DMS153 treated with DMSO at 0.1 percent for 48 hours (cell line): ENCODE results near the gene DHX34.

ENCODE experiments used
- DNase-seq: peaks from one replicate; lab custom pipeline; 2025; ENCODE audit not compliant: unreplicated experiment; lab: John Stamatoyannopoulos, UW

DHX34 gene

DNA sequence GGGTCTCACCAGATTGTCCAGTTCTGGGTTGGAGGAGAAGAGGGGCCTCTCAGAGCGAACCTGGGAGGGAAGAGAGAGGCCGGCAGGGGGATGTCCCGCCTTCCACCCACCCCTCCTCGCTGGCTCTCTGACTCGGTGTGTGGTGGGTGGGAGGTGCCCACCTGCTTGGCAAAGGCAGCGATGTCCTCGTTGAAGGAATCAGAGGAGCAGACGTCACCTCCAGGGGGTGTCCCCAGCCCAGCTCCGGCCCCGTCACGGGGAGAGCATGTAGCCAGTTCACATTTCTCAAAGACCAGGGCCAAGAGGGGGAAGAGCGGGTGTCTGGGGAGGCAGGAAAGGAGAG, 67.5 kb downstream of the DHX34 start:
- DNase-seq: no peak

GRCh38 chr19:47417107-47417745, 68.1 kb downstream of the DHX34 start:
- DNase-seq: no peak

DNA sequence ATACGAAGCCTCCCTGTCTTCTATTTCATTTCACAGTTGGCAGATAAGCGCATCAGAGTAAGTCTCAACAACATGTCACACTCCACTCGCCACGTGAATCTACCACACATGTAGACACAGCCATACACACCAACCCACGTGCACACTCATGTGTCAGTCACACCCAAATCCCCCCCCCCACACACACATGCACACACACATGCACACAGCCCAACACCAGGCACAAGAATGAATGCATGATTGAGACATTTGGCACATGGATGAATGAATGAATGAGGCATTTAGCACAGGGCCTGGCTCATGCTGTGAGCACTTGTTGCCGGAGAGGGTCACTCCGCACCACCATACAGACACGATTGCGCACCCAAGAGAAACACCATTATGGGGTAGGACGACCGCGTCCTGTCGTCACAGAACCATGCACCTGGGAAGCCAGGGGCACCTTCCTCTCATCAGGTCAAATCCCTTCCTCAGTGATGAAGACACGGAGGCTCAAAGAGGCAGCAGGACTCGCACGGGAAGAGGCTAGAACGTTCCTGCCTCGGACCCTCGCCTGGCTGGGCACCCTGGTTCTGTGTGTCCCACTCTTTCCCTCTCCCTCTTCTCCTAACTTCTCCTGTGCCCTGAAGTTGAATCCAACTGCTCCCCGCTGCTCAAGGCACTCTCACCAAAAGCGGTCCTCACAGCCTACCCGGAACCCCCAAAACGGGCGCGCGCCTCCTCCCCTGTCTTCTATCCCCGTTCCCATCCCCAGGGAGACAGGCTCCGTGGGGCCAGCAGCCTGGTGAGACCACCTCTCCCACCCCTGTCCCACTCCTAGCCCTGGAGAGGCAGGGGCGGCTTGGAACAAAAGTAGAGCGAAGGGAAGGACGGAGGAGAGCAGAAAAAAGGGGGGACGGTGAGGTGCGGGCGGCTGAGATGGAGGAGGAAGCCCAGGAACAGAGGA, 68.9 kb downstream of the DHX34 start:
- no peak for DNase-seq

DNA sequence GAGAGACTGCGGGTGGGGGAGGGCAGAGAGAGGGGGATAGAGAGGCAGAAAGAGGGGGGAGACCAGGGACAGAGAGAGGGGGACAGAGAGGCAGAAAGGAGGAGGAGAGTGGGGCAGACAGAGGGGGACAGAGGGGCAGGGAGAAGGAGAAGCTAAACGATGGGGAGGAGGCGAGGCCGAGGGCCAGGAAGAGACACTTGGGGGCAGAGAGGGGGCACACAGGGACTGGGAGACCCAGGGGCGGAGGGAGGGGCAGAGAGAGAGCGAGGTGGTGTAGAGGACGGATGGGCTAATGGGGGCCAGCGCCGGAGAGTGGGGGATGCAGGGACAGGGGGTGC, 69.5 kb downstream of the DHX34 start:
- no peak for DNase-seq

DNA sequence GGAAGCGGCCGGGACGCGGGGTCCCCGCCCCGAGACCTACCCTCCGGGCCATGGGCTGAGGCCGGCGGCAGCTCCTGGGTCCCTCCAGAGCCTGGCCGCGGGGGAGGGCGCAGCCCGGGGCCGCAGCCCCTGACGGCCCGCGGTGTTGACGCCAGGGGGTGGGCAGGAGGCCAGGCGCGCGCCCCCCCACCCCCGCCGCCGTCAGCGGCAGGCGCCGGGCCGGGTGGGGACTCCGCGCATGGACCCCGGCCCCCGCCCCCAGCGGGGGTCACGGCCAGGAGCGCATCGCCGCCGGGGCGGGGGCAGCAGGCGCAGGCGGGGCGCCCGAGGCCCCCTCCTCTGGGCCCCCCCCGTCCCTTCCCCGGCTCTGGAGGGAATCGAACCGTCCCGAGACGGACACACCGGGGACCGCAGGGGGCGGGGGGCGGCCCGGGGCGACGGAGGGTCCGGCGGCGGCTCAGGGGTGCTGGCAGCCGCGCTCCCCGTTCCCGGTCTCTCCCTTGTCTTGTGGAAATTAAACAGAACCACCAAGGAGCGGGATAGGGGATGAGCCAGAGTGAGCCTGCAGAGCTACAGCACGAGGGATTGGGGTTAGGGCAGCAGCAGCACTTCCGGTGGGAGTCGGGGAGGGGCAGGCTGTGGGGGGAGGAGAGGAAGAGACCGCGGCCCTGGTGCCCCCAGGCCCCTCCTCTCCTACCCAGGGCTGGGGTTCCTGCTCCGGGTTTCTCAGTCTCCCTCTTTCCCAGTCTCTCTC, 70.1 kb downstream of the DHX34 start, which contains the start of gene MEIS3:
Gene MEIS3, minus strand, starts transcription at position 498 of the 754 bp plus-strand sequence. Its CDS starts 446 bp downstream, at position 52.
- no peak for DNase-seq

DNA sequence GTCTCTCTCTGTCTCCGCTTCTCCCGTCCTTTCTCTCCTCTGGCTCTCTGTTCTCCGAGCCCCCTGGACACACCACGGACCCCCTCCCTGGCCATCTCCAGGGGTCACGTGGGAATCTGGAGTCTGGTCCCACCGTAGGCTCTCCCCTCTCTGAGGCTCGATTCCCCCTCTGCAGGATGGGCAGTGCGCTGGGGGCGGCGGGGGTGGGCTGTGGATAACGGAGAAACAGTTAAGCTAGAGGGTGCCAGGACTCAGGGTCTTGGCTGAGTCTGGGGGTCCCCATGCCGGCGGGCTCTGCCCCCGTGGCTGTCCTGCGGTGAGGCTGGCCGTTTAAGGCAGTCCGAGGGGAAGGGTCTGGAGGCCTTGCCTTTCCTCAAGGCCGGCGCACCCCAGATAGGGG, 70.7 kb downstream of the DHX34 start:
- DNase-seq: no peak

GRCh38 chr19:47421244-47421786, 72.2 kb downstream of the DHX34 start:
- DNase-seq: no peak

DNA sequence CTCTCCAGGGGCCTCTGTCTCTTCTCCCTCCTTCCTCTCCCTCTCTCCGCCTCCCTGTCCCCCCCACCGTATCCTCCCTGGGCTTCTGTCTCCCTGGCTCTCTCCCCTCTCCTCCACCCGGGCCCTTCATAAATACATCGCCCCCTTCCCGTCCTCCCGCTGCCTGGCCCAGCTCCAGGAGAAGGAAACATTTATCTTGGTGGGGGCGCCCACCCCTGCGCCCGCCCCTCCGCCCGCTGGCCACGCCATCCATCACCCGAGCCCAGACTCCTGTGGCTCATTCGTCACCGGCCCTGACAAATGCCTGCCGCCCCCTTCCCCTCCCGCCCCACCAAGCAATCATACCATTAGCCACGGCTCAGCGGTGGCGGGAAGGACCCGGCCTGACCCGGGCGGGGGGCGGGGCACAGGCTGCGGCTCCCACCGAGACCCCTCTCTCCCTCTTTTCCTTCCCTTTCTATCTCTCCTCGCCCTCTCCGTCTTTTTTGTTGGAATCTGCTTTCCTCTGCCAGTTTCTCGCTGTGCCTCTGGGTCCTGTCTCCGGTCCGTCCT, 72.8 kb downstream of the DHX34 start:
- no peak for DNase-seq

DNA sequence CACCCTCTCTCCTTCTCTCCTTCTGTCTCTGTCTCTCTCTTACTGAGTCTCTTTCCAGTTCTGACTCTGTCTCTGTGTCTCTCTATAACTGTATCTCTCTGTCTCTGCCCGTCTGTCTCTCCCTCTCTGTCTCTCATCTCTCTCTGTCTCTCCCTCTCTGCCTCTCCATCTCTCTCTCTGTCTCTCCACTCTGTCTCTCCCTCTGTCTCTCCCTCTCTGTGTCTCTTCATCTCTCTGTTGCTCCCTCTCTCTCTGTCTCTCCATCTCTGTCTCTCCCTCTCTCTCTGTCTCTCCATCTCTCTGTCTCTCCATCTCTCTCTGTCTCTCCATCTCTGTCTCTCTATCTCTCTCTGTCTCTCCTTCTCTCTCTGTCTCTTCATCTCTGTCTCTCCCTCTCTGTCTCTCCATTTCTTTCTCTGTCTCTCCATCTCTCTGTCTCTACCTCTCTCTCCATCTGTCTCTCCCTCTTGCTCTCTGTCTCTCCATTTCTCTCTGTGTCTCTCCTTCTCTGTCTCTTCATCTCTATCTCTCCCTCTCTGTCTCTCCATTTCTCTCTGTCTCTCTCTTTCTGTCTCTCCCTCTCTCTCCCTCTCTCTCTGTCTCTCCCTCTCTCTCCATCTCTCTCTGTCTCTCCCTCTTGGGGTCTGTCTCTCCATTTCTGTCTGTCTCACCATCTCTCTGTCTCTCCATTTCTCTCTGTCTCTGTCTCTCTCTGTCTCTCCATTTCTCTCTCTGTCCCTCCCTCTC, 73.5 kb downstream of the DHX34 start:
- DNase-seq: no peak

DNA sequence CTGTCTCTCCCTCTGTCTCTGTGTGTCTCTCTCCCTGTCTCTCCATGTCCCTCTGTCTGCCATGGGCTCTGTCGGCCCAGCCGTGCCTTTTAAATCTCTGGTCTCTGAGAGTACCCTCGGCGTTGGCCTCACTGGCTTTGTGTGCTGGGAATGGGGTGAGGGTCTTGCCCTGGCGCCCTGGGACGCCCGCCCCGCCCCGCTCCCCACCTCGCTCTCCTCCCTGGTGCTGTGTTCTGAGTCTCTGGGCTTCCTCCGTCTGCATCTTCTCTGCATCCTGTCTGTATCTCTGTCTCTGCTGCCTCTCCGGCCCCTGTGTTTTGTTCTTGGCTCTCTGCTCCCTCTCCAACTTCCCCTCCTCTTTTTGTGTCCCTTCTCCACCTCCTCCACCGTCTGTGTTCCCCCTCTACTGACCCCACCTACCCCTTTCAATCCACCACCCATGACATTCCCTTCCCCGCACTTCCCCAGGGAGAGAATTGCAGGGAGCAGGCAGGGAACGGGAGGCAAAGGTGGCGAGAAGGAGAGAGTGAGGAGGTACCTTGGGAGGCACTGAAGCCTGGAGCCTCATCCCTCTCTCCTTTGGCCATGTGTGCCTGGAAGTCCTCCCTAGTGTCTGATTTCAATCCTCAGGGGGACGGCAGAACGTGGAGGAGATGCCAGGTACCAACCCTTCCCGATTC, 74.2 kb downstream of the DHX34 start:
- no peak for DNase-seq

- peak; percentile 63 for DNase-seq
These were observed 78.4 kb downstream of the DHX34 start for GRCh38 chr19:47427241-47428176.

DNA sequence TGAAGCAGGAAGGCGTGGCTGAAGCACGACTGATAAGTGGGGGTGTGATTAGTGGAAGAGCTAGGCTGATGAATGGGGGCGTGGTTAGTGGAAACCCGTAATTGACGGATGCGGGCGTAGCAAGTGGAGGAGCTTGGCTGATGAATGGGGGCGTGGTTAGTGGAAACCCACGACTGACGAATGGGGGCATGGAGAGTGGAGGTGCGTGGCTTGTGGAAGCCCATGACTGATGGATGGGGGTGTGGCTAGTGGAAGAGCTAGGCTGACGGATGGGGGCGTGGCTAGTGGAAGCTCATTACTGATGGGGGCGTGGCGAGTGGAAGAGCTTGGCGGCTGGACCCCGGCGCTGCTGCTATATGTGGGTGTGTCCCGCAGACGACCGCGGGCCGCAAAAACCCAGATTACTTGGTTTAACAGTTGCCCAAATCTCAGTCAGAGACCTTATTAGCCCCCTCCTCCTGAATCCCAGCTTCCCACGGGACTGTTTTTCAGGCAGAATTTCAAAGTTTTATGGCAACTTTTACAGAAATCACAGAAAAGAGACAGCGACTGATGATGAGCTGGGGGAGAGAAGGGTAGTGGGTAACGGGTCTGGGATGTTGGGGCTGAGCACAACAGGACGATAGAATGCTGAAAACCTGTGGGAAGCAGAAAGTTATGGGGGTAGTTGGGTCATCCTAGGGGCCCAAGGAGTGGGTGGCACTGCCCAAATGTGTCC, 79.2 kb downstream of the DHX34 start:
- DNase-seq: peak; percentile 98

GRCh38 chr19:47429140-47429793, 80.2 kb downstream of the DHX34 start:
- DNase-seq: no peak

DNA sequence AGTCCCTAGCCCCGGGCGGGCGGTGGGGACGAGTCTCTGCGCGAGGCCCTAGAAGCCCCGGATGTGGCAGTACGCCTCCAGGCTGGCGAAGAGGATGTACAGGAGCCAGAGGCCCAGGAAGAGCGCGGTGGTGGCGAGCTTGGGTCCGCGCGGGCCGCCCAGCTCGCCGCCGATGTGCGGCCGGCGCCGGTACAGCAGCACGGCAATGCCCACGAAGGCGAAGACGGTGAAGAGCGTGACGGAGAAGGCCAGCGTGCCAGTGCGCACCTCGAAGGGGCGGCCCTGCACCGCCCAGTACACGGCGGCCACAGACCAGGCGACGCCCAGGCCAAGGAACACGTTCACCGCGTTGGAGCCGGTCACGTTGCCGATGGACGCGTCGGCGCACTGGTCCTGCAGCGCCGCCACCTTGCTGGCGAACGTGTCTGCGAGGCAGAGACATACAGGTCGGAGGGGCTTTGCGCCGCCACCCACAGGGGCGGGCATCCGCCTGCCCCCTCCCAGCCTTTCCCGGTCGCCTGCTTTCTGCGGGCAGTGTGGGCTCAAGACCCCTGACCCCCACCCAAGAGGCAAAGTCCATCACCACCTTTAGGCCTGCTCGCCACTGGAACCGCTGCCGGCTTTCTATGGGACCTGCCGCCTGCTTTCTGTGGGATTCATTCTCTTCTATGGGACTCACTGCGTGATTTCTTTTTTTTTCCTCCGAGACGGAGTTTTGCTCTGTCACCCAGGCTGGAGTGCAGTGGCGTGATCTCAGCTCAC, 81.1 kb downstream of the DHX34 start:
- DNase-seq: peak; percentile 51

DNA sequence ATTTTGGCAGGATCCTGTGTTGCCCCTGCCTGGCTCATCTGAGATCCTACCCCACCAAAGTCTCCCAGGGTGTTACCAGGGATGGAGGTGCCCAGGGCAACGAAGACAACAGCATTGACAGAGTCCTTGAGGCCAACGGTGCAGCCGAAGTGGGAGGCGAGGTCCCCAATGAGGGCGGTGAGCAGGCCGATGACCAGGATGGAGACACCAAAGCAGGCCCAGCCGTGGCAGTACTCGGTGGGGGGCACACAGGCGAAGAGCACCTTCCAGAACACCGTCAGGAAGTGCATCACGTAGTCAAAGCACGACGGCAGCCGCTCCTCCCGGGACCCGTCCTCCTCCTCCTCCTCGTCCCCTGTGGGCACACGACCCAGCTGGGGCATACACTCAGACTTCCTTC, 83.0 kb downstream of the DHX34 start:
- DNase-seq: no peak
